Stomach (tissue), 4 donors: ENCODE data around the gene SORCS1.

Experiments used
- POLR2A ChIP-seq, 4 donors: fragments of 450-650 bp; IDR thresholded peaks; one replicate each; pipeline ENCODE4 v1.6.1; 2016; ENCODE audit warnings: antibody characterized with exemption in 4 of 4, control low read depth in 2 of 4, mild to moderate bottlenecking in 1 of 4, moderate library complexity in 1 of 4
- POLR2AphosphoS5 ChIP-seq, 3 donors: sonication (generic); formaldehyde crosslinking; IDR thresholded peaks; one replicate each; pipeline ENCODE4 v1.6.1; 2016; ENCODE audit warnings: antibody characterized with exemption in 3 of 3
- TF ChIP-seq, protein P1 (sequence below), 7 experiments: fragments of 450-650 bp in 4 of 7; fragments of 200-600 bp in 3 of 7; sonication (generic) in 3 of 7; IDR thresholded peaks; one replicate each; pipeline ENCODE4 v1.5.1; 2016 to 2019; ENCODE audit warnings: antibody characterized with exemption in 7 of 7, control low read depth in 2 of 7, mild to moderate bottlenecking in 1 of 7

DNA sequence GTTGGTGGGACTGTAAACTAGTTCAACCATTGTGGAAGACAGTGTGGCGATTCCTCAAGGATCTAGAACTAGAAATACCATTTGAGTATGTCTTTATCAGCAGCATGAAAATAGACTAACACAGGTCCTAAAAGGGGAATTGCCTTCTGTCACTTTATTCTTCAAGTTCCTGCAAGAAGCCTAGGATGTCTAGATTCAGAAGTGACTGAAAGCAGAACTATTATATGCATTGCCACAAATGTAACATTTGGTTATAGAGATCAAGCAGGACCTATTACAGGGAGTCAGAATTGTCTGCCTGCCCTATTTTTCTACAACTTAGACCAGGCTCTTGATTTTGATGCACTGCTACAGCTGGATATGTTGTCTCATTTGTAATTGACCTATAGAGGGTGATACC is 364.7 kb downstream of the SORCS1 start:
- TF ChIP-seq, protein P1, sequence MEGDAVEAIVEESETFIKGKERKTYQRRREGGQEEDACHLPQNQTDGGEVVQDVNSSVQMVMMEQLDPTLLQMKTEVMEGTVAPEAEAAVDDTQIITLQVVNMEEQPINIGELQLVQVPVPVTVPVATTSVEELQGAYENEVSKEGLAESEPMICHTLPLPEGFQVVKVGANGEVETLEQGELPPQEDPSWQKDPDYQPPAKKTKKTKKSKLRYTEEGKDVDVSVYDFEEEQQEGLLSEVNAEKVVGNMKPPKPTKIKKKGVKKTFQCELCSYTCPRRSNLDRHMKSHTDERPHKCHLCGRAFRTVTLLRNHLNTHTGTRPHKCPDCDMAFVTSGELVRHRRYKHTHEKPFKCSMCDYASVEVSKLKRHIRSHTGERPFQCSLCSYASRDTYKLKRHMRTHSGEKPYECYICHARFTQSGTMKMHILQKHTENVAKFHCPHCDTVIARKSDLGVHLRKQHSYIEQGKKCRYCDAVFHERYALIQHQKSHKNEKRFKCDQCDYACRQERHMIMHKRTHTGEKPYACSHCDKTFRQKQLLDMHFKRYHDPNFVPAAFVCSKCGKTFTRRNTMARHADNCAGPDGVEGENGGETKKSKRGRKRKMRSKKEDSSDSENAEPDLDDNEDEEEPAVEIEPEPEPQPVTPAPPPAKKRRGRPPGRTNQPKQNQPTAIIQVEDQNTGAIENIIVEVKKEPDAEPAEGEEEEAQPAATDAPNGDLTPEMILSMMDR (IDR thresholded peaks at IDR 0.05): no peak
- no peak for TF ChIP-seq POLR2A (IDR thresholded peaks at IDR 0.05)
- TF ChIP-seq POLR2AphosphoS5 (IDR thresholded peaks at IDR 0.05): no peak
